NT2/D1 (cell line): ENCODE measurements around the gene IL5RA.

Source experiments
- SUZ12 ChIP-seq: IDR thresholded peaks from 2 replicates; pipeline ENCODE4 v1.6.1; 2011; ENCODE audit not compliant: insufficient read length, insufficient read depth; ENCODE audit errors: extremely low read depth
- YY1 ChIP-seq: IDR thresholded peaks from 2 replicates; pipeline ENCODE4 v1.6.1; 2011; ENCODE audit not compliant: insufficient read length, insufficient read depth
- ZNF274 ChIP-seq: IDR thresholded peaks from 2 replicates; pipeline ENCODE4 v1.6.1; 2011; ENCODE audit warnings: mild to moderate bottlenecking, low read depth, low read length

- TF ChIP-seq YY1 (no peak), ZNF274 (no peak), SUZ12 (no peak)
These were observed 2.3 kb downstream of the IL5RA start for GRCh38 chr3:3107858-3108257.
